EL (cell line): ENCODE results near the gene ARID1A.

Experiments
- DNase-seq: peaks from one replicate; pipeline ENCODE4 v3.0.0-alpha.2; 2016

ARID1A gene

GRCh38 chr1:26695356-26696118 is at the start of gene ARID1A:
Gene ARID1A, plus strand, starts transcription at chr1:26696015. Its CDS starts 389 bp downstream, at chr1:26696404.
- peak; percentile 96 for DNase-seq

- DNase-seq, result no peak
Observed at GRCh38 chr1:26664802-26665201, 31.0 kb upstream of the ARID1A start.

DNA sequence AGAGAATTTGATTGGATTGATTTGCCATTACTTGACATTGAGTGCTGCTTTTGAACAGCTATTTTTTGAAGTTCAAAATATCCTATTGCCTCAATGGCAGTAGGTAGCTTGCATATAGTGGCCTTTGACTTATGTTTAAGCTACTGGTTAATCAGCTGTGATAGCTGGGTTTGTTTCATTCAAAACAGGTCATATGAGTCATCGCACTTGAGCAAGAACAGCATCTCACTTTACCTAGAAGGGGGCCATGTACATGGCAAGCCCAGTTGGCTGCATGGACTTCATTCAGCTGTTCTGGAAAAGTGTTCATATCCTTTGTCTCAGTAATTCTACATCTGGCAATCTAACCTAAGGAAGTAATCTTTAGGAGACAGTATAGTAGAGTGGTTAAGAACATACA is 29.0 kb upstream of the ARID1A start:
- peak; percentile 24 for DNase-seq

DNA sequence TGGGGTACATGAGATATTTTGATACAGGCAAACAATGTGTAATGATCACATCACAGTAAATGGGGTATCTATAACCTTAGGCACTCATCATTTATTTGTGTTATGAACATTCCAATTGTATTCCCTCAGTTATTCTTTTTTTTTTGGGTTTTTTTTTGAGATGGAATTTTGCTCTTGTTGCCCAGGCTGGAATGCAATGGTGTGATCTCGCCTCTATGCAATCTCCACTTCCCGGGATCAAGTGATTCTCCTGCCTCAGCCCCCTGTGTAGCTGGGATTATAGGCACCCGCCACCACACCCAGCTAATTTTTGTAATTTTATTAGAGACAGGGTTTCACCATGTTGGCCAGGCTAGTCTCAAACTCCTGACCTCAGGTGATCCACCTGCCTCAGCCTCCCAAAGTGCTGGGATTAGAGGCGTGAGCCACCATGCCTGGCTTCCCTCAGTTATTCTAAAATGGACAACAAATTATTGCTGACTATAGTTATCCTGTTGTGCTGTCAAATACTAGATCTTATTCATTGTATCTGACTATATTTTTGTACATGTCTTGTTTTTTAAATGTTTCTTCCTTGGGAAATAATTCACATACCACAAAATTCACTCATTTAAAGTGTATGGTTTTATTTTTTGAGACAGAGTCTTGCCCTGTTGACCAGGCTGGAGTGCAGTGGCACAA is 27.6 kb upstream of the ARID1A start:
- peak; percentile 80 for DNase-seq

DNA sequence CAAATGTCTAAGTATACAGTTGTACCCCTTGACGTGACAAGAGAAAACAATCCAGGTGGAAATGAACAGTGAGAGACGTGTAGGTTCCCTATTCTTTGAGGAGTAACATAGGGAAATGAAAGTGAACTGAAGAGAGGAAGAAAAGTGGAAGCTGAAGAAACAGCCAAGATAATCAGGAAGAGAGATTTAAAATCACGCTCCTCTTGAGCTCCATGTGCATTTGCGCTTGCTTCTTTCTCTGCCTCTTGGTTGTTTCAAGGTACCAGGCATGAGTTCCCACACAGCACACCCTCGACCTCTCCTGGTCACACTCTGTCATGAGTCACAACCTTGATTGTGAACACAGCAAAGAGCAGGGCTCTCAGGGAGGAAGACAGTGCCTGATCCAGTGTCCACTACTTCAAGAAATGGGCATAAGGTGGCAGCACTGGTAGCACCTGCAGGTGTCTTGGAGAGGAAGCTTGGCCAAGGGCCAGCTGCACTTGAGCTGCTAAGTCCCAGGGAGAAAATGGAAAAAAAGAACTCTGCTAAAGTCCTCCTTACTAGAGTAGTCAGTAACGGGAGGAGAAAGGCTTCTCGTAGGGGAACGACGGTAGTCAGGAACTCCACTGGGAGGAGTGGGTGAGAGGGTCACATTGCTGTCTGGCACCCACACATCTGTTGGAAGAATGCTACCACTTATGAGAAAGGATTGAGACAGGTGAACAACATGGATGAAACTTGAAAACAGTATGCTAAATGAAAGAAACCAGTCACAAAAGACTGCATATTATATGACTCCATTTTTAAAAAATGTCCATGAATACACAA is 18.3 kb upstream of the ARID1A start:
- DNase-seq, result peak; percentile 75

- DNase-seq, result no peak
Observed at GRCh38 chr1:26684763-26685508, 10.9 kb upstream of the ARID1A start.

DNA sequence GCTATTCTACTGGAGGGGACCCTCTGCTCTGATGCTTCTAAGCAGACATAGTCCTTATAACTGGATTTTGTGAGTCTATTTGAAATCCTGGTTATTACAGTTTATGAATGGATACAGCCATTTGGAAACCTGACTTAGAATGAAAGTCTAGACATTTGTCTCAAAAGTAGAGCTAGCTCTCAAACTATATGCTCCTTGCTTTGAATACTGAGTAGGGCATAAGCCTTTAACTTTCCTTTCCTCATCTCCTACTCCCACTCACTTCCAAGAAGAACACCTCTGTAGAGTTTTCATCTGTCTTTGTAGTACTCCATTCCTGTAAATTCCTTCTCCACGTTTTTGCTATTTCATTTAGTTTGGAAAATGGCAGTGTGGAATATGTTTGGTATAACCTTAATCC is 9.0 kb upstream of the ARID1A start:
- no peak for DNase-seq

GRCh38 chr1:26689504-26689903 is 6.3 kb upstream of the ARID1A start:
- DNase-seq, result no peak

- DNase-seq, result no peak
Observed at GRCh38 chr1:26690157-26690556, 5.7 kb upstream of the ARID1A start.

- DNase-seq, result no peak
Observed at GRCh38 chr1:26690576-26691031, 5.2 kb upstream of the ARID1A start.

GRCh38 chr1:26692211-26692792 is 3.5 kb upstream of the ARID1A start:
- peak; percentile 94 for DNase-seq

DNA sequence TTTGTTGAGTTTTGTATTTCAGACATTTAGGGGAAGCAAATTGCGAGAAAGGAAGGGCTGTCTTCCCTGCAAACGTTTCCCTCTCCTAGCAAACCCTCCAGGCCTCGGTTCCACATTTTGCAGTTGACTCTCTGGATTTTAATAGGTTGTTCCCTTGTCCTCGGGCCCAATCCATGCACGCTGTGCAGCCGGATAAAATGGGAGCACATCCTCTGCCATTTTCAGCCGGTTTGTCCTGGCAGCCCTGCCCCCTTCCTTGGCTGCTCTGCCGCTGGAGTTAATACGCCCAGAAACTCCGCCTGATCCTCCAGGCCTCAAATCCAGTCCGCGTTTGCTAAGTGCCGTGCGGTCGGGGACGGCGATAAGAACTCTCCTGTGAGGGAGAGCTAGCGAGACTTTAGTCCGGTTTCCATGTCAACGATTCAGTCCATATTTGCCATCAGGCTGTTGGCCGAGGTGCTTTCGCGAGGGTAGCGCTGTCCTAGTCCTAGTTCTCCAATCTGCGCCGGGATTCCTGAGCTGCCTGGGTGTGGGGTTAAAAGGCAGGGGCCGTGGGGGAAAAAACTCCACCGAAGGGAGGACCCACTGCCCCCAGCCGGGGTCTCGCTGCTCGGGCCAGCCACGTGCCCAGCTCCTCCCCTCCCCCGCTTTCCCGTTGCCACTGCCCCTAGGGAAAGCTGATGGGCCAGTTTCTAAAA is 2.9 kb upstream of the ARID1A start:
- DNase-seq, result peak; percentile 99

DNA sequence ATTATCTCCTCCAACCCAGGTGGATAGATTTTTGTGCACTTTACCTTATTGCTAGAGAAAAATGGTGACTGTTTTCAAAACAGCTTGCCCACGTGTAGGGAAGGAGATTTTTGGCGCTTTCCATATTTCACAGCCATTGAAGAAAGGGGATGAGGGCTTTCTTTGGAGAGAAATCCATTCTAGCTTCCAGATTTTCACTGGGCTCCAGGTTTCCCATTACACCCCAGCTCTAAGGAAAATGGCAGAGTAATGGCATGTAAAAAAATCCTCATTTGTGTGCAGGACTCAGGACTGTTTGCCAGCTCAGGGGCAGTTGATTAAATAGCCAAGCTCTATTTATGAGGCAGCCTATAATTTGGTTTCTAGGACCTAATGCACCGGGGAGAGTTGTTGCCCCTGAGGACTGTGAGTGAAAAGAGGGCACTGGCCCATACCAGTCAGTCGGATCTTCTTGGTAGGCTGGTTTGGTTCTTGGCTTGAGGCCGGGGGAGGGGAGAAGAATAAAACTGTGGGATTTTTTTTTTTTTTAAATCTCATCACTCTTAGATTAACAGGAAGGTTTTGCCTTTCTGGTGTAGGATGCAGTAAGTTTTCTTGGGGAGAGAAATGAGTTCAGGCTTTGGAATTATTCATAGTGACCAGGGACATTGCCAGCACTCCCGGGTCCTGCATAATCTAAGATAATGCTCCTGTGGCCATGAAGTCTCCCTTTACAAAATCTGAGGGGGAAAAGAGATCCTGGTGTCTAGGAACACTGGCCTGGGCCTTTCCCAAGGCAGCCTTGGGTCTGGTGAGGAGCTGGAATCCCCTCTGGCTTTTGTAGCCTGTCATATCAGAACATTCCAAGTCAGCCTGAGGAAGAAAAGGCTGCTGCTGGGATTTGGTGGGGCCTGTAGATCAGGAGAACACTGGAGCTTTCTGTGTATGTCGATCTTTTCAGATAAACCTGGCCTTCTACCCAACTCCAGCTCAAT is 1.9 kb upstream of the ARID1A start:
- DNase-seq, result no peak

GRCh38 chr1:26694638-26695355 is 1.0 kb upstream of the ARID1A start:
- no peak for DNase-seq

GRCh38 chr1:26696119-26696653 is 371 bp downstream of the ARID1A start:
- no peak for DNase-seq

DNA sequence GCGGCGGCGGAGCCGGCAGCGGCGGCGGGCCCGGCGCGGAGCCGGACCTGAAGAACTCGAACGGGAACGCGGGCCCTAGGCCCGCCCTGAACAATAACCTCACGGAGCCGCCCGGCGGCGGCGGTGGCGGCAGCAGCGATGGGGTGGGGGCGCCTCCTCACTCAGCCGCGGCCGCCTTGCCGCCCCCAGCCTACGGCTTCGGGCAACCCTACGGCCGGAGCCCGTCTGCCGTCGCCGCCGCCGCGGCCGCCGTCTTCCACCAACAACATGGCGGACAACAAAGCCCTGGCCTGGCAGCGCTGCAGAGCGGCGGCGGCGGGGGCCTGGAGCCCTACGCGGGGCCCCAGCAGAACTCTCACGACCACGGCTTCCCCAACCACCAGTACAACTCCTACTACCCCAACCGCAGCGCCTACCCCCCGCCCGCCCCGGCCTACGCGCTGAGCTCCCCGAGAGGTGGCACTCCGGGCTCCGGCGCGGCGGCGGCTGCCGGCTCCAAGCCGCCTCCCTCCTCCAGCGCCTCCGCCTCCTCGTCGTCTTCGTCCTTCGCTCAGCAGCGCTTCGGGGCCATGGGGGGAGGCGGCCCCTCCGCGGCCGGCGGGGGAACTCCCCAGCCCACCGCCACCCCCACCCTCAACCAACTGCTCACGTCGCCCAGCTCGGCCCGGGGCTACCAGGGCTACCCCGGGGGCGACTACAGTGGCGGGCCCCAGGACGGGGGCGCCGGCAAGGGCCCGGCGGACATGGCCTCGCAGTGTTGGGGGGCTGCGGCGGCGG is 1.0 kb downstream of the ARID1A start:
- DNase-seq, result no peak

- no peak for DNase-seq
Observed at GRCh38 chr1:26697431-26697977, 1.7 kb downstream of the ARID1A start.
